ENCODE results near the gene CGREF1.

- TF ChIP-seq CTCF (IDR thresholded peaks at IDR 0.05), result no peak
- TF ChIP-seq POLR2AphosphoS5 (IDR thresholded peaks at IDR 0.05), result no peak
Observed at GRCh38 chr2:27134781-27135477, 16.0 kb upstream of the CGREF1 start.
